ENCODE measurements around the gene CNGB1. TPM values are rescaled to one million over a fixed set of nuclear protein-coding genes. Genes with fewer than 3 reads are reported as not detected.

The CNGB1 gene
- total RNA-seq, 1 experiment from 2014 or later, result not detected

- H3K4me1 Mint-ChIP-seq (ENCODE audit: insufficient read depth, unreplicated experiment), result peaks cover 6% of the 10 kb centered on the region
- DNase-seq (ENCODE audit: unreplicated experiment), result no peak
- no peaks in the 10 kb centered on the region for H3K27me3 Mint-ChIP-seq (ENCODE audit: insufficient read depth, unreplicated experiment)
- H3K9me3 Mint-ChIP-seq (ENCODE audit: unreplicated experiment), result no peaks in the 10 kb centered on the region
- CTCF ChIA-PET, result interaction anchor here (3.2 kb wide), 1 partner anchor 110 kb away, joined by 20 read pairs; no protein-coding TSS in a partner anchor
- H3K27ac Mint-ChIP-seq (ENCODE audit: low read depth, unreplicated experiment), result no peak overlapping the region
- BruUV-seq (replicated peaks), result no TSS peak
- no peak for TF ChIP-seq CTCF (IDR thresholded peaks at IDR 0.05; ENCODE audit: unreplicated experiment)
- intact Hi-C loops (cut with micrococcal nuclease), result no loop called here
- POLR2A ChIA-PET, result no interaction called here
- peaks cover 26% of the 10 kb centered on the region for H3K36me3 Mint-ChIP-seq (ENCODE audit: insufficient read depth, unreplicated experiment)
- no peak overlapping the region for H3K4me3 Mint-ChIP-seq (ENCODE audit: unreplicated experiment)
These were observed 46.0 kb upstream of the CNGB1 start for GRCh38 chr16:58016840-58017446.

- no TSS peak for BruUV-seq (replicated peaks)
- Mint-ChIP-seq H3K36me3 (ENCODE audit: insufficient read depth, unreplicated experiment) (peaks cover 40% of the 10 kb centered on the region), H3K4me3 (ENCODE audit: unreplicated experiment) (no peak overlapping the region), H3K27me3 (ENCODE audit: insufficient read depth, unreplicated experiment) (no peaks in the 10 kb centered on the region), H3K9me3 (ENCODE audit: unreplicated experiment) (no peaks in the 10 kb centered on the region), H3K4me1 (ENCODE audit: insufficient read depth, unreplicated experiment) (no peaks in the 10 kb centered on the region), H3K27ac (ENCODE audit: low read depth, unreplicated experiment) (no peak overlapping the region)
- ChIA-PET CTCF (interaction anchor here (0.5 to 2.2 kb wide), 4 partner anchors 108 to 150 kb away, joined by 5 to 10 read pairs (median 6); no protein-coding TSS in a partner anchor), POLR2A (interaction anchor here (0.6 to 1.2 kb wide), 4 partner anchors 13 to 285 kb away, joined by 3 to 5 read pairs (median 4); no protein-coding TSS in a partner anchor)
- DNase-seq (ENCODE audit: unreplicated experiment), result no peak
- intact Hi-C loops (cut with micrococcal nuclease), result no loop called here
- TF ChIP-seq CTCF (IDR thresholded peaks at IDR 0.05; ENCODE audit: unreplicated experiment), result no peak
These were observed 42.5 kb upstream of the CNGB1 start for GRCh38 chr16:58013201-58013956.

- ChIA-PET POLR2A (no interaction called here), CTCF (interaction anchor here (0.6 to 1.9 kb wide), 2 partner anchors 112 to 474 kb away, joined by 5 to 6 read pairs; no protein-coding TSS in a partner anchor)
- TF ChIP-seq CTCF (IDR thresholded peaks at IDR 0.05; ENCODE audit: unreplicated experiment), result no peak
- Mint-ChIP-seq H3K27me3 (ENCODE audit: insufficient read depth, unreplicated experiment) (no peaks in the 10 kb centered on the region), H3K4me3 (ENCODE audit: unreplicated experiment) (no peak overlapping the region), H3K27ac (ENCODE audit: low read depth, unreplicated experiment) (no peak overlapping the region), H3K36me3 (ENCODE audit: insufficient read depth, unreplicated experiment) (peaks cover 44% of the 10 kb centered on the region), H3K4me1 (ENCODE audit: insufficient read depth, unreplicated experiment) (no peaks in the 10 kb centered on the region), H3K9me3 (ENCODE audit: unreplicated experiment) (no peaks in the 10 kb centered on the region)
- intact Hi-C loops (cut with micrococcal nuclease), result no loop called here
- no peak for DNase-seq (ENCODE audit: unreplicated experiment)
- no TSS peak for BruUV-seq (replicated peaks)
These were observed 41.6 kb upstream of the CNGB1 start for GRCh38 chr16:58012481-58012880.

GRCh38 chr16:58011652-58012051, 40.7 kb upstream of the CNGB1 start:
- Mint-ChIP-seq H3K9me3 (ENCODE audit: unreplicated experiment) (no peaks in the 10 kb centered on the region), H3K4me1 (ENCODE audit: insufficient read depth, unreplicated experiment) (no peaks in the 10 kb centered on the region), H3K36me3 (ENCODE audit: insufficient read depth, unreplicated experiment) (peaks cover 53% of the 10 kb centered on the region), H3K27me3 (ENCODE audit: insufficient read depth, unreplicated experiment) (no peaks in the 10 kb centered on the region), H3K27ac (ENCODE audit: low read depth, unreplicated experiment) (no peak overlapping the region), H3K4me3 (ENCODE audit: unreplicated experiment) (no peak overlapping the region)
- BruUV-seq (replicated peaks), result no TSS peak
- DNase-seq (ENCODE audit: unreplicated experiment), result no peak
- intact Hi-C loops (cut with micrococcal nuclease), result no loop called here
- TF ChIP-seq CTCF (IDR thresholded peaks at IDR 0.05; ENCODE audit: unreplicated experiment), result no peak
- CTCF ChIA-PET, result interaction anchor here (0.6 to 1.9 kb wide), 4 partner anchors 10 to 262 kb away, joined by 3 to 8 read pairs (median 3); no protein-coding TSS in a partner anchor
- POLR2A ChIA-PET, result no interaction called here

Measured in MCF 10A (cell line).